Calu3 (cell line): ENCODE results near the gene HOXB6. TPM values are rescaled to one million over a fixed set of nuclear protein-coding genes. Genes with fewer than 3 reads are reported as not detected.

ENCODE experiments used
- BruUV-seq: library from RNA; stranded (reverse); fragments of 400-500 nt; replicated peaks from 2 replicates; lab custom pipeline; 2021; lab: Mats Ljungman, UMichigan
- CTCF ChIA-PET: fragments of 300-600 bp; sonication (Branson Sonifier 250); formaldehyde crosslinking; loops from one replicate; lab custom pipeline; 2022; ENCODE audit warnings: antibody characterized with exemption; lab: Charles Lee
- DNase-seq: peaks from one replicate; pipeline ENCODE4 v3.0.0; 2022
- H3K27ac Mint-ChIP-seq: one replicate; pipeline ENCODE4 v1.8.0; 2022; ENCODE audit warnings: mixed read lengths; ENCODE audit not compliant: unreplicated experiment
- H3K27me3 Mint-ChIP-seq: one replicate; pipeline ENCODE4 v1.8.0; 2022; ENCODE audit warnings: mixed read lengths; ENCODE audit not compliant: unreplicated experiment
- H3K36me3 Mint-ChIP-seq: one replicate; pipeline ENCODE4 v1.8.0; 2022; ENCODE audit warnings: mild to moderate bottlenecking, moderate library complexity, mixed read lengths; ENCODE audit not compliant: insufficient read depth, unreplicated experiment
- H3K4me1 Mint-ChIP-seq: one replicate; pipeline ENCODE4 v1.8.0; 2022; ENCODE audit warnings: mild to moderate bottlenecking, low read depth, mixed read lengths; ENCODE audit not compliant: unreplicated experiment
- H3K4me3 Mint-ChIP-seq: one replicate; pipeline ENCODE4 v1.8.0; 2022; ENCODE audit warnings: mild to moderate bottlenecking, low read depth, moderate library complexity, mixed read lengths; ENCODE audit not compliant: unreplicated experiment
- H3K9me3 Mint-ChIP-seq: one replicate; pipeline ENCODE4 v1.8.0; 2022; ENCODE audit warnings: low read depth, mixed read lengths; ENCODE audit not compliant: unreplicated experiment
- intact Hi-C: fragments of 100-400 bp; cut with micrococcal nuclease; formaldehyde crosslinking; loops from one replicate; pipeline ENCODE4 v1.10.0; 2022; ENCODE audit not compliant: unreplicated experiment
- total RNA-seq: library from RNA; stranded (reverse); gene quantifications from 2 replicates; pipeline ENCODE4 v1.2.3, GENCODE V29; 2022
- TF ChIP-seq, protein P1 (sequence below): fragments of 200-600 bp; IDR thresholded peaks from one replicate; pipeline ENCODE4 v1.8.0; 2022; ENCODE audit warnings: antibody characterized with exemption; ENCODE audit not compliant: unreplicated experiment

Gene HOXB6
- total RNA-seq, 1 experiment from 2014 or later = 140 TPM

DNA sequence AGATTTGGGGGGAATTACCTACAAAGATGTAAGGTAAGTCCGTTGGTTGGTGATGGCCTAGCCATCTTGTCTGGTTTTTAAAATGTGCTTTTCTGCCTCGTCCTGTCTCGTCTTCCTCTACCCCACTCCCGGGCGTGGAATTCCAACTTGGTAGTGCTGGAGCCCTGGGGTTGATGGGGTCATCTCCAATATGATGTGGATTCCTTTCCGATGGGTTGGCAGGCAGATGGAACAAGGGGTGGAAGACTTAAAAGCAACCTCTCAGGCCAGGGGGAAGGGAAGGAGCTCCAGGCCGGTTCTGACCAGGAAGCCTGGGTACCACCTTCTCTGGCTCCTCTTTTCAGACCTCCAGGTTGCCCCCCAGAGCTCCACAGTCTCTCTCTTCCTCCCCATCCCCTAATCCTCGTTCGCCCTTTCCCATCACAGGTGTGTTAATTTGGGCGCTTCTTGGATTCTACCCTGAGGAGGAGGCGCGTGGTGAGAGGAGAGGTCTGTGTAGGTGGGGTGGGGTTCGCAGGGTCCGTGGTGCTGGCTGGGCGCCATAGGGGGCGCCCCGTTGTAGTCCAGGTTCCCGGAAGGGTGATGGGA, 54.8 kb downstream of the HOXB6 start:
- CTCF ChIA-PET = no interaction called here
- Mint-ChIP-seq H3K4me3 (peak overlapping the region; percentile 16), H3K27ac (peak overlapping the region; percentile 58), H3K36me3 (peaks cover 87% of the 10 kb centered on the region), H3K27me3 (peaks cover 8% of the 10 kb centered on the region), H3K4me1 (peaks cover 30% of the 10 kb centered on the region), H3K9me3 (no peaks in the 10 kb centered on the region)
- BruUV-seq = no TSS peak
- TF ChIP-seq, protein P1, sequence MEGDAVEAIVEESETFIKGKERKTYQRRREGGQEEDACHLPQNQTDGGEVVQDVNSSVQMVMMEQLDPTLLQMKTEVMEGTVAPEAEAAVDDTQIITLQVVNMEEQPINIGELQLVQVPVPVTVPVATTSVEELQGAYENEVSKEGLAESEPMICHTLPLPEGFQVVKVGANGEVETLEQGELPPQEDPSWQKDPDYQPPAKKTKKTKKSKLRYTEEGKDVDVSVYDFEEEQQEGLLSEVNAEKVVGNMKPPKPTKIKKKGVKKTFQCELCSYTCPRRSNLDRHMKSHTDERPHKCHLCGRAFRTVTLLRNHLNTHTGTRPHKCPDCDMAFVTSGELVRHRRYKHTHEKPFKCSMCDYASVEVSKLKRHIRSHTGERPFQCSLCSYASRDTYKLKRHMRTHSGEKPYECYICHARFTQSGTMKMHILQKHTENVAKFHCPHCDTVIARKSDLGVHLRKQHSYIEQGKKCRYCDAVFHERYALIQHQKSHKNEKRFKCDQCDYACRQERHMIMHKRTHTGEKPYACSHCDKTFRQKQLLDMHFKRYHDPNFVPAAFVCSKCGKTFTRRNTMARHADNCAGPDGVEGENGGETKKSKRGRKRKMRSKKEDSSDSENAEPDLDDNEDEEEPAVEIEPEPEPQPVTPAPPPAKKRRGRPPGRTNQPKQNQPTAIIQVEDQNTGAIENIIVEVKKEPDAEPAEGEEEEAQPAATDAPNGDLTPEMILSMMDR = no peak
- DNase-seq = peak; percentile 38
- intact Hi-C loops = no loop called here

DNA sequence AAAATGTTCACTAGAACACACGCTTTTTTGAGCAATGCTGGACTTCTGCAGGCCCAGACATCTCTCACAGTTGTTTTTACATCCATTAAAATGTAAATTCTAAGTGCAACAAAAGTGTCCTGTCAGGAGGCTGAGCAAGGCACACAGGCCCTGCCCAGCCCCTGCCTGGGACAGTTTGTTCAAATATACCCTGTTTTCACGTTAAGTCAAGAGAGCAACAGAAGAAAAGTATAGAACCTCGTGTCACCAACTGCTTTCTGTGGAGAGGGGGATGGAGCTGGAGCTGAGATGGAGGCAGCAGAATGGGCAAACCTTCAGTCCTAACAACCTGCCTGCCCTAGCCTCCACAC, 55.5 kb downstream of the HOXB6 start:
- TF ChIP-seq, protein P1 = no peak
- intact Hi-C loops = no loop called here
- CTCF ChIA-PET = no interaction called here
- H3K9me3 Mint-ChIP-seq = no peaks in the 10 kb centered on the region
- peaks cover 87% of the 10 kb centered on the region for H3K36me3 Mint-ChIP-seq
- peaks cover 25% of the 10 kb centered on the region for H3K4me1 Mint-ChIP-seq
- BruUV-seq = no TSS peak
- peaks cover 15% of the 10 kb centered on the region for H3K27me3 Mint-ChIP-seq
- no peak overlapping the region for H3K4me3 Mint-ChIP-seq
- peak overlapping the region; percentile 58 for H3K27ac Mint-ChIP-seq
- DNase-seq = no peak

DNA sequence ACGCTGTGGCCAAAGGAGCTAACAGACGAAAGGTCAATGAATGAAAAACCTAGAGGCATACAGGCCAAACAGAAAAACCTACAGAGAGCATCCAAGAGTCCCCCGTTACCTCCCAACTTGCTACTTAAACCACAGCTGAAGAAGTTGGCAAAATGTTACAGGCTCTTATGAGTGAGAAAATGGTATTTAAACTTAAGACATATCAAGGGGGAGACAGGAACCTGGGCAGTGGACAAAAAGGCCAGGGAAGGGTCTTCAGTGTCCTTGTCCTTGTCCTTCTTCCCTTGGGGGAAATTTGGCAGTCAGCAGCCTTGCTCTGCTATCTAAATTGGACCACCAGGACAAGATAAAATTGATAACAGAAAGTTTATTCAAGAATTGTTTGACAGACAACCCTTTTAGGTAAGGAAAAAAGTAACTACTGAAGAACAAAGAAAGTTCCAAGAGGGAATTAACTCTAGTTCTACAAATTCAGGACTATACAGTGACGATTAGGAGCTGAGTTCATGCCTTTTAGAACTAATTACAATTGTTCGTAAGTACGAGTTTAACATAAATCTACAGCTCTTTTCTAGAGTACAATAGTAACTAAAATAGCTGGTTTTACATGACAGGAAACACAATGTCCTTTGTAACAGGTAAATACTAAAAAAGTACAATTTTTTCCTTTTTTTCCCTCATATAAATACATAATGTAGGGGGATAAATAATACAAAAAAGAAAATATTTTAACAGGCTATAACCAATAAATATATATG, 56.1 kb downstream of the HOXB6 start:
- BruUV-seq = no TSS peak
- peak overlapping the region; percentile 58 for H3K27ac Mint-ChIP-seq
- CTCF ChIA-PET = interaction anchor here (1.1 kb wide), 1 partner anchor 333 kb away, joined by 3 read pairs; no protein-coding TSS in a partner anchor
- no peak for DNase-seq
- peaks cover 25% of the 10 kb centered on the region for H3K4me1 Mint-ChIP-seq
- intact Hi-C loops = no loop called here
- no peaks in the 10 kb centered on the region for H3K9me3 Mint-ChIP-seq
- TF ChIP-seq, protein P1 = no peak
- H3K27me3 Mint-ChIP-seq = peaks cover 21% of the 10 kb centered on the region
- H3K4me3 Mint-ChIP-seq = peak overlapping the region; percentile 68
- peaks cover 87% of the 10 kb centered on the region for H3K36me3 Mint-ChIP-seq

DNA sequence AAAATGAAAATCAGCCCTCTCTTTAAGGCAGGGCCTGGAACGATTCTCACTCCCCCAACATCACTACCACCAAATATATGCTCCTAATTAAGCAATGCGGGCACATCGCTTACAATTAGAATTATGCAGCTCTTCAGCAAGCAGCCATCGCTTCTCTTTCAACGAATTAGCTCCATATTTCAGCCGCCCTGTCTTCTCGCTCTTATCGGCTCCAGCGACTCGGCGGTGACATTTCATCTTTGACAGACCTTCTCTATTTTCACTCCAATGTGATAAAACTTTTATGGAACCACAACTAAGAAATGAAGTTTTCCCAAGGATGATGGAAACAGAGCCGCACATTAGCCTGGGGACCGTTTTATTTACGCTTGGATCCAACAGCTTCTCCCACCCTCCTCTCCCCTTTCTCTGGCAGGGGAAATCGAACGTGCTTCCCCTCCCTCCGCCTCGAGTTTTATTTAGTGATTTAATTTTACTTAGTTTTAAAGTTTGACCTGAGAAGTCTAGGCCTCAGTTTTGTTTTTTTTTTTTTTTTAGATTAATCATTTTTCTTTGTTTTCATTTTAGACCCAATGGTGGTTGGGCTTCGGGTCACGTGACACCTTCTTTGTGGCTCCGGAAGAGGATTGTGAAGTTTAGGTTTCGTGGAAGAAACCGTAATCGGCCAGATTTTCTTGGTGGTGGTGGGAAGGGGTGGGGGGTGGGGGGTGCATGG, 56.8 kb downstream of the HOXB6 start:
- peaks cover 87% of the 10 kb centered on the region for H3K36me3 Mint-ChIP-seq
- TF ChIP-seq, protein P1 = no peak
- CTCF ChIA-PET = interaction anchor here (0.6 to 1.9 kb wide), 7 partner anchors 20 to 332 kb away, joined by 3 to 7 read pairs (median 4); no protein-coding TSS in a partner anchor
- H3K4me3 Mint-ChIP-seq = peak overlapping the region; percentile 68
- no peaks in the 10 kb centered on the region for H3K9me3 Mint-ChIP-seq
- intact Hi-C loops = no loop called here
- peak; percentile 38 for DNase-seq
- BruUV-seq = no TSS peak
- peaks cover 24% of the 10 kb centered on the region for H3K4me1 Mint-ChIP-seq
- H3K27me3 Mint-ChIP-seq = peaks cover 28% of the 10 kb centered on the region
- peak overlapping the region; percentile 37 for H3K27ac Mint-ChIP-seq
